Adrenal gland (tissue), 5 donors: Measurements from ENCODE around the gene TNFSF9.

Experiments
- POLR2A ChIP-seq, 2 donors: fragments of 450-650 bp; IDR thresholded peaks; one replicate each; pipeline ENCODE4 v1.6.1; 2017; ENCODE audit warnings: antibody characterized with exemption in 2 of 2, mild to moderate bottlenecking in 2 of 2, moderate library complexity in 1 of 2
- TF ChIP-seq, protein P1 (sequence below), 6 experiments: fragments of 450-650 bp in 4 of 6; fragments of 200-600 bp in 2 of 6; sonication (generic) in 1 of 6; IDR thresholded peaks; 1 replicate in 5 of 6; 2 replicates in 1 of 6; pipeline versions ENCODE4 v1.5.1 to v1.8.0; 2016 to 2021; ENCODE audit warnings: antibody characterized with exemption in 6 of 6, mild to moderate bottlenecking in 2 of 6, moderate library complexity in 1 of 6
- donor health status: DM: no; HTN: no; CAD: no.

DNA sequence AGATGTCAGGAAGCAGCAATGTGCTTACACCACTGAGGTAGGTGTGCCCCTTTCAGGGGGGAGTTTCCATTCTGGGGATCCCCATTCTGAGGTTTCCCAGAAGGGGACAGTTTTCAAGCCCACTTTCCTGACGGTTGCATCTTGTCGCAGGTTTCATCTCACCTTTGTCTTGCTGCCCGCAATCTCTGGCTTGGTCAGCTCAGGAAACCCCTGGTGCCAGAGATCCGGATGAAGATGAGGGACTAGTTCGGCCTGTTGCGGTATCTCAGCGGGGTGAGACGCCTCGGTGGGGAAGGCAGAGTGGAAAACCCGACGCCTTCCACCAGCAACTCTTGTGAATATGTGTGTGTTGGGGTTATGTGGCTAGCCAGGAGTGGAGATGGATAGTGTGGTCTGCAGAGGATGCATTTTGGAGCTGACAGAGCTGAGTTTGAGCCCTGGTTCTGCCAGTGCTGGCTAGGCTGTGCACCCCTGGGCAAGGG lies 13.1 kb downstream of the TNFSF9 start:
- TF ChIP-seq, protein P1, sequence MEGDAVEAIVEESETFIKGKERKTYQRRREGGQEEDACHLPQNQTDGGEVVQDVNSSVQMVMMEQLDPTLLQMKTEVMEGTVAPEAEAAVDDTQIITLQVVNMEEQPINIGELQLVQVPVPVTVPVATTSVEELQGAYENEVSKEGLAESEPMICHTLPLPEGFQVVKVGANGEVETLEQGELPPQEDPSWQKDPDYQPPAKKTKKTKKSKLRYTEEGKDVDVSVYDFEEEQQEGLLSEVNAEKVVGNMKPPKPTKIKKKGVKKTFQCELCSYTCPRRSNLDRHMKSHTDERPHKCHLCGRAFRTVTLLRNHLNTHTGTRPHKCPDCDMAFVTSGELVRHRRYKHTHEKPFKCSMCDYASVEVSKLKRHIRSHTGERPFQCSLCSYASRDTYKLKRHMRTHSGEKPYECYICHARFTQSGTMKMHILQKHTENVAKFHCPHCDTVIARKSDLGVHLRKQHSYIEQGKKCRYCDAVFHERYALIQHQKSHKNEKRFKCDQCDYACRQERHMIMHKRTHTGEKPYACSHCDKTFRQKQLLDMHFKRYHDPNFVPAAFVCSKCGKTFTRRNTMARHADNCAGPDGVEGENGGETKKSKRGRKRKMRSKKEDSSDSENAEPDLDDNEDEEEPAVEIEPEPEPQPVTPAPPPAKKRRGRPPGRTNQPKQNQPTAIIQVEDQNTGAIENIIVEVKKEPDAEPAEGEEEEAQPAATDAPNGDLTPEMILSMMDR (IDR thresholded peaks at IDR 0.05): no peak
- no peak for TF ChIP-seq POLR2A (IDR thresholded peaks at IDR 0.05)
